Neural crest cell (in vitro differentiated cells): ENCODE data around the gene SLC22A14. TPM values are rescaled to one million over a fixed set of nuclear protein-coding genes. Genes with fewer than 3 reads are reported as not detected.
A peak's percentile ranks its signal among the peaks of the same experiment; 100 is the strongest.

Experiments
- DNase-seq: peaks from one replicate; pipeline ENCODE4 v3.0.0; 2021; ENCODE audit warnings: low read depth, mixed read lengths, low spot score
- H3K27ac Mint-ChIP-seq: one replicate; pipeline ENCODE4 v1.8.0; 2021; ENCODE audit warnings: mild to moderate bottlenecking, mixed read lengths; ENCODE audit not compliant: unreplicated experiment
- H3K27me3 Mint-ChIP-seq: 2 replicates; pipeline ENCODE4 v1.8.0; 2021; ENCODE audit warnings: low read depth, mild to moderate bottlenecking, mixed read lengths
- H3K36me3 Mint-ChIP-seq: 2 replicates; pipeline ENCODE4 v1.8.0; 2021; ENCODE audit warnings: low read depth, mild to moderate bottlenecking, mixed read lengths
- H3K4me1 Mint-ChIP-seq: 2 replicates; pipeline ENCODE4 v1.8.0; 2021; ENCODE audit warnings: mixed read lengths
- H3K4me3 Mint-ChIP-seq: one replicate; pipeline ENCODE4 v1.8.0; 2021; ENCODE audit warnings: mild to moderate bottlenecking, mixed read lengths
- H3K9me3 Mint-ChIP-seq: 2 replicates; pipeline ENCODE4 v1.8.0; 2021; ENCODE audit warnings: mixed read lengths
- total RNA-seq: library from RNA; stranded (reverse); gene quantifications from 2 replicates; pipeline ENCODE4 v1.2.1, GENCODE V29; 2021
- TF ChIP-seq, protein P1 (sequence below): fragments of 200-600 bp; sonication (generic); conservative IDR thresholded peaks from 2 replicates; pipeline ENCODE4 v1.5.0; 2021; ENCODE audit warnings: antibody characterized with exemption, mild to moderate bottlenecking

SLC22A14 gene
- total RNA-seq, 1 donor from 2014 or later: not detected

DNA sequence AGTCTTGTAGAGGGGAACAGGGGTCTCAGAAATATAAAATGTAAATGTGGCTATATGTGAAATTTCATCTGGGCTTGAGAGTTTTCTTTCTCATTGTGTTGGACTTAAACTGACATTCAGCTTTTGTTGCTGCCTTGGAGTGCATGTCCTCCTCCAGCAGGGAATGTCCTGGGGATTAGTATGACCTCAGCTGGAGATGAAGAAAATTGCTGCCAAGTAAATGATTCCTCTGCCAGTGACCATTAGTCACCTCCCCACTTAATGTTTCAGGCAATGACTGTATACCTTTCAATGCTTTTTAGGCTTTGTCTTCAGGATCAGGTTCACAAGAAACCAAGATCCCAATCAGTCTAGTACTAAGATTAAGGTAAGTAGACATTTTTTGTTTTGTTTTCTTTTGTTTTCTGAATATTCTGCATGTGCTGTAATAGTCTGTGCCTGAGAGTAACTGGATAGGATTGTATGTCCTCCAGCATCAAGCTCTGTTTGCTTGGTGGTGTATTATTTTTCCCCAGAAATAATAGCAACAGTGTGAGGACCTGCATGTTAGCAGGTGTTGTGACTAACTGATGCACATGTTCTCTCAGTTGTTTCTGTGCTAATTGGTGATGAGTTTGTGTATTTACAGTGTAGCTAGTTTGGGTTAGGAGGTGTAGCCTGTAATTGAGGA is 34.6 kb upstream of the SLC22A14 start:
- TF ChIP-seq, protein P1, sequence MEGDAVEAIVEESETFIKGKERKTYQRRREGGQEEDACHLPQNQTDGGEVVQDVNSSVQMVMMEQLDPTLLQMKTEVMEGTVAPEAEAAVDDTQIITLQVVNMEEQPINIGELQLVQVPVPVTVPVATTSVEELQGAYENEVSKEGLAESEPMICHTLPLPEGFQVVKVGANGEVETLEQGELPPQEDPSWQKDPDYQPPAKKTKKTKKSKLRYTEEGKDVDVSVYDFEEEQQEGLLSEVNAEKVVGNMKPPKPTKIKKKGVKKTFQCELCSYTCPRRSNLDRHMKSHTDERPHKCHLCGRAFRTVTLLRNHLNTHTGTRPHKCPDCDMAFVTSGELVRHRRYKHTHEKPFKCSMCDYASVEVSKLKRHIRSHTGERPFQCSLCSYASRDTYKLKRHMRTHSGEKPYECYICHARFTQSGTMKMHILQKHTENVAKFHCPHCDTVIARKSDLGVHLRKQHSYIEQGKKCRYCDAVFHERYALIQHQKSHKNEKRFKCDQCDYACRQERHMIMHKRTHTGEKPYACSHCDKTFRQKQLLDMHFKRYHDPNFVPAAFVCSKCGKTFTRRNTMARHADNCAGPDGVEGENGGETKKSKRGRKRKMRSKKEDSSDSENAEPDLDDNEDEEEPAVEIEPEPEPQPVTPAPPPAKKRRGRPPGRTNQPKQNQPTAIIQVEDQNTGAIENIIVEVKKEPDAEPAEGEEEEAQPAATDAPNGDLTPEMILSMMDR: no peak
- H3K36me3 Mint-ChIP-seq: peaks cover 14% of the 10 kb centered on the region

DNA sequence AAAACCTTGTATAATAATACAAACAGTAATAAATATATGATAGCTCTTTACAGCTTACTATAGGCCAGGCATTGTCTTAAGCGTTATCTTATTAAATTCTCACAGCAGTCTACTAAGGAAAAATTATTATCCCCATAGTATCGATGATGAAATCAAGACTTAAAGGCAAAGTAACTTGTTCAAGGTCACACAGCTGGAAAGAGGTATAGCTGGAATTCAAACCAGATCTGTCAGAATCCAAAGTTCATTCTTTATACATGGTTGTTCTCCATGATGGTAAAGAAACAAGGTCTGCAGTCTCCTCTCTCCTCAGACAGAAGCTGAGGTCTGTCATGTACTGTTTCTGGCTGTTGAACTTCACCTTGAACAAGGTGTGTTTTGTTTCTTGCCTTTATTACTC is 31.9 kb upstream of the SLC22A14 start:
- TF ChIP-seq, protein P1: no peak
- Mint-ChIP-seq H3K27me3 (no peaks in the 10 kb centered on the region), H3K4me1 (peaks cover 12% of the 10 kb centered on the region), H3K36me3 (peaks cover 21% of the 10 kb centered on the region), H3K4me3 (no peak overlapping the region), H3K9me3 (no peaks in the 10 kb centered on the region), H3K27ac (no peak overlapping the region)
- DNase-seq: no peak

More for the DNA sequence above, 34.6 kb upstream of the SLC22A14 start:
- Mint-ChIP-seq H3K27ac (peak overlapping the region; percentile 0), H3K4me1 (peaks cover 9% of the 10 kb centered on the region), H3K4me3 (no peak overlapping the region), H3K9me3 (no peaks in the 10 kb centered on the region), H3K27me3 (no peaks in the 10 kb centered on the region)
- no peak for DNase-seq

DNA sequence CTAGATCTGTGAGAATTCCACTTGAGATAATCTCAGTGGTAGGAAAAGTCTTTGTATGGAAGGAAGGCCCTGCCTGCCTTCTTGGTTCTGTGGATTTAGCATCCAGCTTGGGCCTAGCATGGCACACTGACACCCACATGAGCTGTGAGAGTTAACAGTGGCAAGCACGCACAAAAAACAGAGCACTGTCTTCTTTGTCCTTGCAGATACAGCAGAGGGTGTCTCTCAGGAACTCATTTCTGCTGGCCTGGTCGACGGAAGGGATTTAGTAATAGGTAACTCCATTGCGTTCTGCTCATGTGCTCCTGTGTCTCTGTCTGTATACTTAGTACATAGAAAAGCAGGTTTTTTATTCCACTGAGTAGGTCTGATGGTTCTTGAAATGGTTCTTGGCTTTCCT is 30.9 kb upstream of the SLC22A14 start:
- Mint-ChIP-seq H3K4me3 (no peak overlapping the region), H3K4me1 (peaks cover 12% of the 10 kb centered on the region), H3K27me3 (no peaks in the 10 kb centered on the region), H3K36me3 (peaks cover 26% of the 10 kb centered on the region), H3K9me3 (no peaks in the 10 kb centered on the region), H3K27ac (no peak overlapping the region)
- TF ChIP-seq, protein P1: no peak
- DNase-seq: no peak

DNA sequence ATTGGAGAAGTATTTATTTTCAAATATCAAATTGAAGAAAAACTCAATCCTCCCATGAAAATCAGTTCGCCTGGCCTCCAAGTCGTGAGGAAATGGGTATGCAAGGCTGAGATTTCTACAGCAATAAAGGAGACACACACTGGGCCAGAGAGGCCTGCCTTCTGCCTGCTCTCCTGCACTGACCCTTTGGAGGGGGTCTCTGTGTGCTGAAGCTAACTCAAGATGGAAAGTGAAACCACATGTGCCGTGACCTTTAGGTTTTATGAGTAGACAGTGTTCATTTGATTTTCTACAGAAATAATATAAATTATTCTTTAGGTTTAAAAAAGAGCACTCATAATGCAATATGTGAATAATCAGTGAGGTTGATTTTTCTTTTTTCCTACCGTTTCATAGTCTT is 28.4 kb upstream of the SLC22A14 start:
- Mint-ChIP-seq H3K9me3 (no peaks in the 10 kb centered on the region), H3K36me3 (peaks cover 26% of the 10 kb centered on the region), H3K27ac (no peak overlapping the region), H3K4me3 (no peak overlapping the region), H3K27me3 (no peaks in the 10 kb centered on the region), H3K4me1 (peaks cover 12% of the 10 kb centered on the region)
- DNase-seq: no peak
- TF ChIP-seq, protein P1: no peak

DNA sequence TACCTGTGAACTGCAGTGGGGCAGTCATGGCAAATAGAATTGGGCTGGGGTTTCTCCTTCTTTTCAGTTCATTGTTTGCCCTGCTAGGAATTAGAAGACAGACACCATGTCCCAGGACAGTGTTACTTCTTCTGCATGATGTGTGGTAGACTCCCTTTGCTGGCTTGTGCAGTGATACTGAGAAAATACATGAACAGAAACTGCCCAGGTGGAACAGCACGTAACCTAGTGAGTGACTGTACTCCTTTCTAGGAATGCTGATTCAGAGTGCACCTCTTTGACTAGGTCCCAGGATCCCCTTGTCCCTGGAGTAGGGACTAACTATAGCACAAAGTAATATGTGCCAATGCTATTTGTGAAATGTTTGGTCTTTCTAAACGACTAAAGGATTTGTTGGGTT is 27.2 kb upstream of the SLC22A14 start:
- Mint-ChIP-seq H3K4me1 (peaks cover 12% of the 10 kb centered on the region), H3K9me3 (no peaks in the 10 kb centered on the region), H3K36me3 (peaks cover 24% of the 10 kb centered on the region), H3K4me3 (no peak overlapping the region), H3K27me3 (no peaks in the 10 kb centered on the region), H3K27ac (no peak overlapping the region)
- DNase-seq: no peak
- TF ChIP-seq, protein P1: no peak
